ENCODE results near the gene ISLR. TPM values are rescaled to one million over a fixed set of nuclear protein-coding genes. Genes with fewer than 3 reads are reported as not detected.

ISLR gene
- total and polyA plus RNA-seq, 2 experiments from 2014 or later: 0.55 TPM; not detected in 1

DNA sequence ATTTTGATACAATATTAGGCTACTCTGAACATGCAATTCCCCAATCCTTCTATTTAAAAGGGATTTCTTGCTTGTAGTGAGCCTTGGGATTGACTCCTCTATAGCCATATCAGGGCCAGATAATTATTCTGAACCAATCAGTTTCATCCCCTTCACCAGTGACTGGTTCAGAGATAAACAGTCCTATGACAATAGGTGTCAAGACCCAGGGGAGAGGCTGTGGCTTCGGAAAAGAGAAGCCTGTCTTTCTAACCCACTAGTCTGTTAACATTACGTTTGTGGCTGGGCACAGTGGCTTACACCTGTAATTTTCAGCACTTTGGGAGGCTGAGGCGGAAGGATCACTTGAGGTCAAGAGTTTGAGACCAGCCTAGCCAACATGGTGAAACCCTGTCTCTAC, 49.3 kb upstream of the ISLR start:
- H3K4me3 Mint-ChIP-seq: no peak overlapping the region
- peaks cover 55% of the 10 kb centered on the region for H3K27me3 ChIP-seq (ENCODE audit: insufficient read depth)
- no peaks in the 10 kb centered on the region for H3K36me3 ChIP-seq (ENCODE audit: insufficient read depth)
- H3K4me2 ChIP-seq: no peak overlapping the region
- H3K4me3 ChIP-seq: no peak overlapping the region
- H3K4me1 Mint-ChIP-seq: peaks cover 31% of the 10 kb centered on the region
- peaks cover 54% of the 10 kb centered on the region for H3K27me3 Mint-ChIP-seq (ENCODE audit: insufficient read depth, low read depth, poor library complexity)
- H3K27ac ChIP-seq (ENCODE audit: low read depth): no peak overlapping the region
- H2AFZ ChIP-seq: no peak overlapping the region
- no peaks in the 10 kb centered on the region for H3K79me2 ChIP-seq (replicated peaks; ENCODE audit: insufficient read depth)
- DNase-seq (ENCODE audit: low spot score) (no peak), ATAC-seq (no peak)
- peaks cover 31% of the 10 kb centered on the region for H3K4me1 ChIP-seq (ENCODE audit: insufficient read depth)
- no peaks in the 10 kb centered on the region for H3K36me3 Mint-ChIP-seq (ENCODE audit: low read depth)
- no peaks in the 10 kb centered on the region for H3K9me3 Mint-ChIP-seq
- H4K20me1 ChIP-seq (replicated peaks; ENCODE audit: insufficient read depth): no peaks in the 10 kb centered on the region
- H3F3A ChIP-seq (replicated peaks; ENCODE audit: low read depth): 0 out of 2 replicates have a peak, but pooled peaks cover 4% of the 10 kb centered on the region
- no peak for TF ChIP-seq POLR2AphosphoS5 (IDR thresholded peaks at IDR 0.05; ENCODE audit: low read depth)
- TF ChIP-seq JUNB (IDR thresholded peaks at IDR 0.05; ENCODE audit: unreplicated experiment): no peak
- TF ChIP-seq NANOG (IDR thresholded peaks at IDR 0.05; ENCODE audit: borderline replicate concordance): no peak
- TF ChIP-seq CREB1 (CRISPR knock-in tag; IDR thresholded peaks at IDR 0.05; ENCODE audit: low read depth): no peak
- TF ChIP-seq, protein P1, sequence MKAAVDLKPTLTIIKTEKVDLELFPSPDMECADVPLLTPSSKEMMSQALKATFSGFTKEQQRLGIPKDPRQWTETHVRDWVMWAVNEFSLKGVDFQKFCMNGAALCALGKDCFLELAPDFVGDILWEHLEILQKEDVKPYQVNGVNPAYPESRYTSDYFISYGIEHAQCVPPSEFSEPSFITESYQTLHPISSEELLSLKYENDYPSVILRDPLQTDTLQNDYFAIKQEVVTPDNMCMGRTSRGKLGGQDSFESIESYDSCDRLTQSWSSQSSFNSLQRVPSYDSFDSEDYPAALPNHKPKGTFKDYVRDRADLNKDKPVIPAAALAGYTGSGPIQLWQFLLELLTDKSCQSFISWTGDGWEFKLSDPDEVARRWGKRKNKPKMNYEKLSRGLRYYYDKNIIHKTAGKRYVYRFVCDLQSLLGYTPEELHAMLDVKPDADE (IDR thresholded peaks at IDR 0.05): no peak
- TF ChIP-seq, protein P2, sequence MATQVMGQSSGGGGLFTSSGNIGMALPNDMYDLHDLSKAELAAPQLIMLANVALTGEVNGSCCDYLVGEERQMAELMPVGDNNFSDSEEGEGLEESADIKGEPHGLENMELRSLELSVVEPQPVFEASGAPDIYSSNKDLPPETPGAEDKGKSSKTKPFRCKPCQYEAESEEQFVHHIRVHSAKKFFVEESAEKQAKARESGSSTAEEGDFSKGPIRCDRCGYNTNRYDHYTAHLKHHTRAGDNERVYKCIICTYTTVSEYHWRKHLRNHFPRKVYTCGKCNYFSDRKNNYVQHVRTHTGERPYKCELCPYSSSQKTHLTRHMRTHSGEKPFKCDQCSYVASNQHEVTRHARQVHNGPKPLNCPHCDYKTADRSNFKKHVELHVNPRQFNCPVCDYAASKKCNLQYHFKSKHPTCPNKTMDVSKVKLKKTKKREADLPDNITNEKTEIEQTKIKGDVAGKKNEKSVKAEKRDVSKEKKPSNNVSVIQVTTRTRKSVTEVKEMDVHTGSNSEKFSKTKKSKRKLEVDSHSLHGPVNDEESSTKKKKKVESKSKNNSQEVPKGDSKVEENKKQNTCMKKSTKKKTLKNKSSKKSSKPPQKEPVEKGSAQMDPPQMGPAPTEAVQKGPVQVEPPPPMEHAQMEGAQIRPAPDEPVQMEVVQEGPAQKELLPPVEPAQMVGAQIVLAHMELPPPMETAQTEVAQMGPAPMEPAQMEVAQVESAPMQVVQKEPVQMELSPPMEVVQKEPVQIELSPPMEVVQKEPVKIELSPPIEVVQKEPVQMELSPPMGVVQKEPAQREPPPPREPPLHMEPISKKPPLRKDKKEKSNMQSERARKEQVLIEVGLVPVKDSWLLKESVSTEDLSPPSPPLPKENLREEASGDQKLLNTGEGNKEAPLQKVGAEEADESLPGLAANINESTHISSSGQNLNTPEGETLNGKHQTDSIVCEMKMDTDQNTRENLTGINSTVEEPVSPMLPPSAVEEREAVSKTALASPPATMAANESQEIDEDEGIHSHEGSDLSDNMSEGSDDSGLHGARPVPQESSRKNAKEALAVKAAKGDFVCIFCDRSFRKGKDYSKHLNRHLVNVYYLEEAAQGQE (IDR thresholded peaks at IDR 0.05; ENCODE audit: unreplicated experiment): no peak
- no peak for TF ChIP-seq ZNF114 (CRISPR knock-in tag; IDR thresholded peaks at IDR 0.05)
- TF ChIP-seq STAT1 (IDR thresholded peaks at IDR 0.05; ENCODE audit: unreplicated experiment): no peak
- TF ChIP-seq, protein P3, sequence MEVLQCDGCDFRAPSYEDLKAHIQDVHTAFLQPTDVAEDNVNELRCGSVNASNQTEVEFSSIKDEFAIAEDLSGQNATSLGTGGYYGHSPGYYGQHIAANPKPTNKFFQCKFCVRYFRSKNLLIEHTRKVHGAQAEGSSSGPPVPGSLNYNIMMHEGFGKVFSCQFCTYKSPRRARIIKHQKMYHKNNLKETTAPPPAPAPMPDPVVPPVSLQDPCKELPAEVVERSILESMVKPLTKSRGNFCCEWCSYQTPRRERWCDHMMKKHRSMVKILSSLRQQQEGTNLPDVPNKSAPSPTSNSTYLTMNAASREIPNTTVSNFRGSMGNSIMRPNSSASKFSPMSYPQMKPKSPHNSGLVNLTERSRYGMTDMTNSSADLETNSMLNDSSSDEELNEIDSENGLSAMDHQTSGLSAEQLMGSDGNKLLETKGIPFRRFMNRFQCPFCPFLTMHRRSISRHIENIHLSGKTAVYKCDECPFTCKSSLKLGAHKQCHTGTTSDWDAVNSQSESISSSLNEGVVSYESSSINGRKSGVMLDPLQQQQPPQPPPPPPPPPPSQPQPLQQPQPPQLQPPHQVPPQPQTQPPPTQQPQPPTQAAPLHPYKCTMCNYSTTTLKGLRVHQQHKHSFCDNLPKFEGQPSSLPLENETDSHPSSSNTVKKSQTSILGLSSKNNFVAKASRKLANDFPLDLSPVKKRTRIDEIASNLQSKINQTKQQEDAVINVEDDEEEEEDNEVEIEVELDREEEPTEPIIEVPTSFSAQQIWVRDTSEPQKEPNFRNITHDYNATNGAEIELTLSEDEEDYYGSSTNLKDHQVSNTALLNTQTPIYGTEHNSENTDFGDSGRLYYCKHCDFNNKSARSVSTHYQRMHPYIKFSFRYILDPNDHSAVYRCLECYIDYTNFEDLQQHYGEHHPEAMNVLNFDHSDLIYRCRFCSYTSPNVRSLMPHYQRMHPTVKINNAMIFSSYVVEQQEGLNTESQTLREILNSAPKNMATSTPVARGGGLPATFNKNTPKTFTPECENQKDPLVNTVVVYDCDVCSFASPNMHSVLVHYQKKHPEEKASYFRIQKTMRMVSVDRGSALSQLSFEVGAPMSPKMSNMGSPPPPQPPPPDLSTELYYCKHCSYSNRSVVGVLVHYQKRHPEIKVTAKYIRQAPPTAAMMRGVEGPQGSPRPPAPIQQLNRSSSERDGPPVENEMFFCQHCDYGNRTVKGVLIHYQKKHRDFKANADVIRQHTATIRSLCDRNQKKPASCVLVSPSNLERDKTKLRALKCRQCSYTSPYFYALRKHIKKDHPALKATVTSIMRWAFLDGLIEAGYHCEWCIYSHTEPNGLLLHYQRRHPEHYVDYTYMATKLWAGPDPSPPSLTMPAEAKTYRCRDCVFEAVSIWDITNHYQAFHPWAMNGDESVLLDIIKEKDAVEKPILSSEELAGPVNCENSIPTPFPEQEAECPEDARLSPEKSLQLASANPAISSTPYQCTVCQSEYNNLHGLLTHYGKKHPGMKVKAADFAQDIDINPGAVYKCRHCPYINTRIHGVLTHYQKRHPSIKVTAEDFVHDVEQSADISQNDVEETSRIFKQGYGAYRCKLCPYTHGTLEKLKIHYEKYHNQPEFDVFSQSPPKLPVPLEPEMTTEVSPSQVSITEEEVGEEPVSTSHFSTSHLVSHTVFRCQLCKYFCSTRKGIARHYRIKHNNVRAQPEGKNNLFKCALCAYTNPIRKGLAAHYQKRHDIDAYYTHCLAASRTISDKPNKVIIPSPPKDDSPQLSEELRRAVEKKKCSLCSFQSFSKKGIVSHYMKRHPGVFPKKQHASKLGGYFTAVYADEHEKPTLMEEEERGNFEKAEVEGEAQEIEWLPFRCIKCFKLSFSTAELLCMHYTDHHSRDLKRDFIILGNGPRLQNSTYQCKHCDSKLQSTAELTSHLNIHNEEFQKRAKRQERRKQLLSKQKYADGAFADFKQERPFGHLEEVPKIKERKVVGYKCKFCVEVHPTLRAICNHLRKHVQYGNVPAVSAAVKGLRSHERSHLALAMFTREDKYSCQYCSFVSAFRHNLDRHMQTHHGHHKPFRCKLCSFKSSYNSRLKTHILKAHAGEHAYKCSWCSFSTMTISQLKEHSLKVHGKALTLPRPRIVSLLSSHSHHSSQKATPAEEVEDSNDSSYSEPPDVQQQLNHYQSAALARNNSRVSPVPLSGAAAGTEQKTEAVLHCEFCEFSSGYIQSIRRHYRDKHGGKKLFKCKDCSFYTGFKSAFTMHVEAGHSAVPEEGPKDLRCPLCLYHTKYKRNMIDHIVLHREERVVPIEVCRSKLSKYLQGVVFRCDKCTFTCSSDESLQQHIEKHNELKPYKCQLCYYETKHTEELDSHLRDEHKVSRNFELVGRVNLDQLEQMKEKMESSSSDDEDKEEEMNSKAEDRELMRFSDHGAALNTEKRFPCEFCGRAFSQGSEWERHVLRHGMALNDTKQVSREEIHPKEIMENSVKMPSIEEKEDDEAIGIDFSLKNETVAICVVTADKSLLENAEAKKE (CRISPR knock-in tag; IDR thresholded peaks at IDR 0.05): no peak
- TF ChIP-seq ZNF331 (CRISPR knock-in tag; IDR thresholded peaks at IDR 0.05; ENCODE audit: low read depth): no peak
- TF ChIP-seq EZH2phosphoT487 (IDR thresholded peaks at IDR 0.05; ENCODE audit: unreplicated experiment): no peak
- TF ChIP-seq, protein P4, sequence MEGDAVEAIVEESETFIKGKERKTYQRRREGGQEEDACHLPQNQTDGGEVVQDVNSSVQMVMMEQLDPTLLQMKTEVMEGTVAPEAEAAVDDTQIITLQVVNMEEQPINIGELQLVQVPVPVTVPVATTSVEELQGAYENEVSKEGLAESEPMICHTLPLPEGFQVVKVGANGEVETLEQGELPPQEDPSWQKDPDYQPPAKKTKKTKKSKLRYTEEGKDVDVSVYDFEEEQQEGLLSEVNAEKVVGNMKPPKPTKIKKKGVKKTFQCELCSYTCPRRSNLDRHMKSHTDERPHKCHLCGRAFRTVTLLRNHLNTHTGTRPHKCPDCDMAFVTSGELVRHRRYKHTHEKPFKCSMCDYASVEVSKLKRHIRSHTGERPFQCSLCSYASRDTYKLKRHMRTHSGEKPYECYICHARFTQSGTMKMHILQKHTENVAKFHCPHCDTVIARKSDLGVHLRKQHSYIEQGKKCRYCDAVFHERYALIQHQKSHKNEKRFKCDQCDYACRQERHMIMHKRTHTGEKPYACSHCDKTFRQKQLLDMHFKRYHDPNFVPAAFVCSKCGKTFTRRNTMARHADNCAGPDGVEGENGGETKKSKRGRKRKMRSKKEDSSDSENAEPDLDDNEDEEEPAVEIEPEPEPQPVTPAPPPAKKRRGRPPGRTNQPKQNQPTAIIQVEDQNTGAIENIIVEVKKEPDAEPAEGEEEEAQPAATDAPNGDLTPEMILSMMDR (conservative IDR thresholded peaks at IDR 0.05; ENCODE audit: low read depth in 2 of 2): no peak
- no peak for TF ChIP-seq EZH2 (IDR thresholded peaks at IDR 0.05; ENCODE audit: low read depth, unreplicated experiment)
- H3K27ac Mint-ChIP-seq: no peak overlapping the region
- no peaks in the 10 kb centered on the region for H3K9me2 ChIP-seq (ENCODE audit: insufficient read depth)

All from GM23338 (cell line).